GM18517 (cell line): ENCODE data around the gene KRT6B.
"Not testable (repeated sequence)": the region's sequence is repeated elsewhere in the genome, so short reads cannot be mapped to it uniquely, and the experiment has no call there.

ENCODE experiments used
- ATAC-seq: cut with Tn5 transposase; IDR thresholded peaks from one replicate; pipeline ENCODE4 v1.9.1; 2021; ENCODE audit warnings: mild to moderate bottlenecking, moderate library complexity; ENCODE audit not compliant: unreplicated experiment

KRT6B gene

GRCh38 chr12:52415870-52416750, 35.8 kb downstream of the KRT6B start:
- no peak for ATAC-seq

- no peak for ATAC-seq
Measured at GRCh38 chr12:52414936-52415335, 37.0 kb downstream of the KRT6B start.

- ATAC-seq, result no peak
Measured at GRCh38 chr12:52413782-52414345, 38.1 kb downstream of the KRT6B start.

GRCh38 chr12:52413202-52413601, 38.7 kb downstream of the KRT6B start:
- no peak for ATAC-seq

- no peak for ATAC-seq
Measured at GRCh38 chr12:52411815-52412214, 40.1 kb downstream of the KRT6B start.

- ATAC-seq, result not testable (repeated sequence)
Measured at GRCh38 chr12:52410589-52411248, 41.2 kb downstream of the KRT6B start.

GRCh38 chr12:52407918-52408317, 44.0 kb downstream of the KRT6B start:
- ATAC-seq, result no peak

- ATAC-seq, result no peak
Measured at GRCh38 chr12:52405922-52406385, 46.0 kb downstream of the KRT6B start, which contains the start of gene KRT82. KRT82 (minus strand) TSS chr12:52406335; CDS start chr12:52406277, 58 bp downstream.

GRCh38 chr12:52404951-52405350, 47.0 kb downstream of the KRT6B start:
- ATAC-seq, result no peak

GRCh38 chr12:52403561-52403960, 48.4 kb downstream of the KRT6B start:
- ATAC-seq, result no peak

GRCh38 chr12:52402873-52403540, 48.9 kb downstream of the KRT6B start:
- ATAC-seq, result no peak

GRCh38 chr12:52402377-52402776, 49.6 kb downstream of the KRT6B start:
- ATAC-seq, result no peak

- no peak for ATAC-seq
Measured at GRCh38 chr12:52401926-52402325, 50.0 kb downstream of the KRT6B start.

- ATAC-seq, result no peak
Measured at GRCh38 chr12:52401526-52401925, 50.4 kb downstream of the KRT6B start.

GRCh38 chr12:52400906-52401305, 51.0 kb downstream of the KRT6B start:
- no peak for ATAC-seq

GRCh38 chr12:52399756-52400155, 52.2 kb downstream of the KRT6B start:
- no peak for ATAC-seq

GRCh38 chr12:52398176-52398575, 53.8 kb downstream of the KRT6B start:
- ATAC-seq, result no peak

GRCh38 chr12:52396656-52397055, 55.3 kb downstream of the KRT6B start:
- ATAC-seq, result no peak
